H1 (cell line): ENCODE results near the gene TEAD2. TPM values are rescaled to one million over a fixed set of nuclear protein-coding genes. Genes with fewer than 3 reads are reported as not detected.

ENCODE experiments used
- CTCF ChIA-PET: fragments of 300-600 bp; sonication (Branson Sonifier 250); formaldehyde crosslinking; loops from one replicate; lab custom pipeline; 2021; ENCODE audit not compliant: partially characterized antibody; lab: Charles Lee
- POLR2A ChIA-PET: fragments of 300-600 bp; sonication (Branson Sonifier 250); formaldehyde crosslinking; loops from one replicate; lab custom pipeline; 2021; ENCODE audit warnings: inconsistent platforms; ENCODE audit not compliant: partially characterized antibody; lab: Charles Lee
- DNase-seq, 2 experiments: peaks; one replicate each; pipeline versions ENCODE4 v3.0.0 to v3.0.0-alpha.2; 2010 to 2022; ENCODE audit warnings: low spot score in 2 of 2, low read depth in 1 of 2, mixed read lengths in 1 of 2
- FAIRE-seq: peaks from 2 replicates; lab custom pipeline; 2011; peaks lifted over from hg19 to GRCh38; lab: Jason Lieb, UNC
- H2AFZ ChIP-seq: 2 replicates; pipeline ENCODE4 v1.8.1; 2012; ENCODE audit warnings: low read length, inconsistent platforms
- H2AK5ac ChIP-seq: 2 replicates; pipeline ENCODE4 v1.6.1; 2013; ENCODE audit warnings: low read depth, low read length
- H2BK120ac ChIP-seq: replicated peaks from 2 replicates; pipeline ENCODE3; 2013; ENCODE audit warnings: low read depth, low read length, inconsistent platforms
- H2BK12ac ChIP-seq: 2 replicates; pipeline ENCODE4 v1.6.1; 2013; ENCODE audit warnings: low read depth, low read length
- H2BK15ac ChIP-seq: 2 replicates; pipeline ENCODE4 v1.6.1; 2013; ENCODE audit warnings: low read length
- H2BK20ac ChIP-seq: 2 replicates; pipeline ENCODE4 v1.6.1; 2013; ENCODE audit warnings: low read length
- H2BK5ac ChIP-seq: 2 replicates; pipeline ENCODE4 v1.6.1; 2013; ENCODE audit warnings: low read depth, low read length
- H3K14ac ChIP-seq: 2 replicates; pipeline ENCODE4 v1.6.1; 2013; ENCODE audit warnings: inconsistent platforms; ENCODE audit not compliant: insufficient read length
- H3K18ac ChIP-seq: 2 replicates; pipeline ENCODE4 v1.6.1; 2013; ENCODE audit warnings: low read length; ENCODE audit errors: extremely low read depth
- H3K23ac ChIP-seq: 2 replicates; pipeline ENCODE4 v1.6.1; 2013; ENCODE audit warnings: inconsistent platforms; ENCODE audit not compliant: insufficient read length
- H3K23me2 ChIP-seq: 2 replicates; pipeline ENCODE4 v1.6.1; 2013; ENCODE audit warnings: low read depth, low read length
- H3K27ac ChIP-seq: 2 replicates; pipeline ENCODE4 v1.6.1; 2011; ENCODE audit warnings: low read depth, low read length, inconsistent platforms
- H3K27me3 ChIP-seq, 4 experiments: replicated peaks in 1 of 4; 1 replicate in 1 of 4; 2 replicates in 3 of 4; pipeline versions ENCODE4 v1.6.1 to v1.8.1; 2011 to 2013; ENCODE audit warnings: low read length in 3 of 4, mild to moderate bottlenecking in 3 of 4, inconsistent platforms in 2 of 4, mixed read lengths in 2 of 4, moderate library complexity in 1 of 4; ENCODE audit not compliant: control insufficient read depth in 3 of 4, insufficient read depth in 3 of 4; ENCODE audit errors: extremely low read depth in 1 of 4
- H3K36me3 ChIP-seq, 4 experiments: 2 replicates each; pipeline versions ENCODE4 v1.6.1 to v1.8.1; 2011 to 2013; ENCODE audit warnings: mild to moderate bottlenecking in 4 of 4, low read length in 3 of 4, moderate library complexity in 2 of 4, control low read depth in 1 of 4, inconsistent platforms in 1 of 4; ENCODE audit not compliant: insufficient read depth in 4 of 4, control insufficient read depth in 2 of 4
- H3K4ac ChIP-seq: replicated peaks from 2 replicates; pipeline ENCODE3; 2013; ENCODE audit warnings: low read length, low read depth, mixed read lengths, inconsistent platforms; ENCODE audit not compliant: insufficient read length
- H3K4me1 ChIP-seq, 4 experiments: replicated peaks in 1 of 4; 1 replicate in 1 of 4; 2 replicates in 3 of 4; pipeline versions ENCODE4 v1.6.1 to v1.8.1; 2011 to 2013; ENCODE audit warnings: low read length in 3 of 4, inconsistent platforms in 2 of 4, mixed read lengths in 1 of 4; ENCODE audit not compliant: insufficient read depth in 4 of 4, control insufficient read depth in 3 of 4
- H3K4me2 ChIP-seq, 2 experiments: 2 replicates each; pipeline versions ENCODE4 v1.6.1 to v1.8.1; 2011 to 2013; ENCODE audit warnings: low read depth in 2 of 2, low read length in 2 of 2, control low read depth in 1 of 2, inconsistent platforms in 1 of 2, mild to moderate bottlenecking in 1 of 2; ENCODE audit not compliant: insufficient read depth in 1 of 2
- H3K4me3 ChIP-seq, 4 experiments: fragments of 200-600, 300-600 bp in 1 of 4; sonication (generic), shearing (Covaris generic), sonication (Bioruptor Twin) in 1 of 4; 2 replicates each; pipeline versions ENCODE4 v1.5.1 to v1.8.1; 2011 to 2016; ENCODE audit warnings: low read length in 4 of 4, low read depth in 3 of 4, control low read depth in 2 of 4, inconsistent platforms in 2 of 4, mild to moderate bottlenecking in 2 of 4, mixed read lengths in 1 of 4, moderate library complexity in 1 of 4; ENCODE audit not compliant: insufficient read depth in 2 of 4; ENCODE audit errors: extremely low read depth in 1 of 4
- H3K56ac ChIP-seq: replicated peaks from 2 replicates; pipeline ENCODE3; 2013; ENCODE audit warnings: low read depth, mild to moderate bottlenecking, mixed read lengths, low read length, inconsistent platforms; ENCODE audit not compliant: insufficient read length
- H3K79me1 ChIP-seq: 2 replicates; pipeline ENCODE4 v1.6.1; 2013; ENCODE audit warnings: low read depth, low read length, control low read depth
- H3K79me2 ChIP-seq, 2 experiments: 2 replicates each; pipeline versions ENCODE4 v1.6.1 to v1.8.1; 2012 to 2013; ENCODE audit warnings: low read length in 2 of 2, mild to moderate bottlenecking in 2 of 2, inconsistent platforms in 1 of 2; ENCODE audit not compliant: insufficient read depth in 2 of 2, control insufficient read depth in 1 of 2
- H3K9ac ChIP-seq, 4 experiments: replicated peaks in 1 of 4; 1 replicate in 1 of 4; 2 replicates in 3 of 4; pipeline versions ENCODE4 v1.6.1 to v1.8.1; 2011 to 2013; ENCODE audit warnings: low read depth in 3 of 4, low read length in 3 of 4, control low read depth in 2 of 4, mild to moderate bottlenecking in 2 of 4, moderate library complexity in 2 of 4, inconsistent platforms in 1 of 4; ENCODE audit errors: extremely low read depth in 1 of 4
- H3K9me3 ChIP-seq, 2 experiments: 2 replicates each; pipeline versions ENCODE4 v1.6.1 to v1.8.1; 2012 to 2013; ENCODE audit warnings: mild to moderate bottlenecking in 2 of 2, moderate library complexity in 2 of 2, control low read depth in 1 of 2, inconsistent platforms in 1 of 2, low read depth in 1 of 2, low read length in 1 of 2, mixed read lengths in 1 of 2; ENCODE audit not compliant: insufficient read depth in 2 of 2
- H4K20me1 ChIP-seq, 2 experiments: replicated peaks in 1 of 2; 2 replicates each; pipeline versions ENCODE3 to v1.8.1; 2011 to 2013; ENCODE audit warnings: inconsistent platforms in 2 of 2, low read length in 2 of 2, mild to moderate bottlenecking in 1 of 2; ENCODE audit not compliant: insufficient read depth in 2 of 2, control insufficient read depth in 1 of 2
- H4K5ac ChIP-seq: 2 replicates; pipeline ENCODE4 v1.6.1; 2013; ENCODE audit warnings: low read length, low read depth, mixed read lengths, inconsistent platforms; ENCODE audit not compliant: insufficient read length
- H4K8ac ChIP-seq: 2 replicates; pipeline ENCODE4 v1.8.0; 2013; ENCODE audit warnings: mild to moderate bottlenecking, moderate library complexity, low read length, inconsistent platforms; ENCODE audit not compliant: insufficient read depth; ENCODE audit errors: extremely low read depth
- H4K91ac ChIP-seq: replicated peaks from 2 replicates; pipeline ENCODE3; 2013; ENCODE audit warnings: low read length, mixed read lengths, inconsistent platforms; ENCODE audit not compliant: insufficient read length
- HDAC6 ChIP-seq: IDR thresholded peaks from one replicate; pipeline ENCODE4 v1.7.1; 2012; ENCODE audit warnings: low read depth, mild to moderate bottlenecking, inconsistent platforms, low read length, moderate library complexity
- SIN3A ChIP-seq, 2 experiments: IDR thresholded peaks in 1 of 2; conservative IDR thresholded peaks in 1 of 2; 2 replicates each; pipeline ENCODE4 v1.6.1; 2011 to 2012; ENCODE audit warnings: low read length in 2 of 2, improper control_type of control experiment in 1 of 2, low read depth in 1 of 2, mild to moderate bottlenecking in 1 of 2
- SIRT6 ChIP-seq: IDR thresholded peaks from one replicate; pipeline ENCODE4 v1.7.1; 2012; ENCODE audit warnings: low read length, inconsistent platforms
- TAF1 ChIP-seq: IDR thresholded peaks from 2 replicates; pipeline ENCODE4 v1.6.1; 2011; ENCODE audit warnings: mild to moderate bottlenecking, low read depth, low read length
- TCF12 ChIP-seq: IDR thresholded peaks from 2 replicates; pipeline ENCODE4 v1.6.1; 2011; ENCODE audit warnings: low read depth, mild to moderate bottlenecking, low read length
- WGBS, 2 experiments: shearing (Covaris generic) in 1 of 2; methylation state at CpG; one replicate each; pipeline versions ENCODE4 v1.1.6 to v1.1.7; 2013 to 2015; ENCODE audit warnings: low lambda C conversion rate in 2 of 2, mixed read lengths in 2 of 2, inconsistent platforms in 1 of 2, low coverage in 1 of 2, missing lambda C conversion rate in 1 of 2; ENCODE audit not compliant: insufficient replicate concordance in 2 of 2, insufficient coverage in 1 of 2, insufficient read length in 1 of 2; ENCODE audit errors: extremely low coverage in 1 of 2, missing lambda C conversion rate in 1 of 2; 5-methylcytosine and 5-hydroxymethylcytosine counted together
- polyA plus RNA-seq, 7 experiments: library from polyadenylated mRNA; depleted of rRNA in 3 of 7; stranded (reverse) in 5 of 7; unstranded in 2 of 7; fragments of >200 nt in 5 of 7; fragments of 200-250 nt in 2 of 7; gene quantifications; 1 replicate in 5 of 7; 2 replicates in 1 of 7; 4 replicates in 1 of 7; pipeline versions ENCODE4 v1.2.1 to v1.2.3, GENCODE V29; 2011 to 2013; ENCODE audit warnings: missing spikeins in 2 of 7, mixed read lengths in 2 of 7
- total RNA-seq: library from RNA; stranded (reverse); fragmentation: NEBNext Ultra II Directional; extraction: Animal tissue kit (Norgen Biotek cat#: 25700); gene quantifications from 2 replicates; pipeline ENCODE4 v1.2.1, GENCODE V29; 2021

Gene TEAD2
- total and polyA plus RNA-seq, 2 of the 8 experiments (the other 6 are each of a cell fraction or from before 2014, with no cell fraction given), result 87.6 to 146 TPM

DNA sequence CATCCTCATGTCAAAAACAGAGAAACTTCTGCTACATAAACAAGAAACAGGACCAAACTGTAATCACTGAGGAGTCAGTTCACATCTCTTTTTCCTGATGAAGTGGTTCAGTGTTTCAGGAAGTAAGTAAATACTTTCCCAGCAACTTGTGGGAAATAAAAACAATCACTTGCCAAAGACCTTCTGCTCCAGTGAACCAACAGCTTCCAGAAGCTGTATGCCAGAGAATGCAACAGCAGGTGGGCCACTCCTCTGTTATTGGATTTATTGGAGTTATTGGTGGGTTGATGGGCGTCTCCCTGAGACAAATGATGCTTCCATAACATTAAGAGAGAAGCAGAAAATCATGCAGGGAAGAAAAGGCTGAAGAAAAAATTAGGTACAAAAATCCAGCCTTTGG, 47.1 kb downstream of the TEAD2 start:
- Histone ChIP-seq H4K91ac (no peak overlapping the region), H2AK5ac (no peak overlapping the region), H3K4ac (no peak overlapping the region), H3K23me2 (no peaks in the 10 kb centered on the region), H3K4me3 (no peak overlapping the region), H3K79me2 (no peaks in the 10 kb centered on the region), H3K36me3 (no peaks in the 10 kb centered on the region; a peak in 2 of 8 replicates), H3K79me1 (no peaks in the 10 kb centered on the region)
- POLR2A ChIA-PET, result no interaction called here
- no peak for TF ChIP-seq HDAC6
- TF ChIP-seq TCF12, result no peak
- TF ChIP-seq SIRT6, result no peak
- no peak for TF ChIP-seq TAF1
- TF ChIP-seq SIN3A (conservative IDR thresholded peaks at IDR 0.05 in 1 of 2, IDR thresholded peaks at IDR 0.05 in 1 of 2; ENCODE audit: low read depth in 1 of 2, low read length in 2 of 2), result no peak
- TF ChIP-seq, all 59 proteins: peak for 0
- no peak overlapping the region for H3K23ac ChIP-seq
- no peak overlapping the region for H2BK15ac ChIP-seq
- no peak overlapping the region for H3K9ac ChIP-seq
- no peak overlapping the region for H3K14ac ChIP-seq
- FAIRE-seq (no peak), DNase-seq (no peak)
- no peak overlapping the region for H3K4me2 ChIP-seq
- CTCF ChIA-PET, result interaction anchor here (1.0 to 1.6 kb wide), 3 partner anchors 13 to 14 kb away, joined by 4 to 8 read pairs (median 6); no protein-coding TSS in a partner anchor
- H3K4me1 ChIP-seq, result no peaks in the 10 kb centered on the region
- no peak overlapping the region for H2BK5ac ChIP-seq
- no peak overlapping the region for H2AFZ ChIP-seq
- H4K20me1 ChIP-seq, result no peaks in the 10 kb centered on the region
- H3K27me3 ChIP-seq, result no peaks in the 10 kb centered on the region
- no peak overlapping the region for H3K27ac ChIP-seq
- H2BK120ac ChIP-seq, result no peak overlapping the region
- H3K9me3 ChIP-seq, result peaks cover 0 to 9% of the 10 kb centered on the region in 2 experiments; a peak in 1 of 4 replicates
- H3K56ac ChIP-seq, result no peak overlapping the region
- H3K18ac ChIP-seq, result no peak overlapping the region
- no peak overlapping the region for H2BK20ac ChIP-seq
- H4K5ac ChIP-seq, result no peak overlapping the region
- H2BK12ac ChIP-seq, result no peak overlapping the region
- no peak overlapping the region for H4K8ac ChIP-seq
- 71% methylated on average over 1 of the region's 1 CpG; no CpG with 5 or more reads in 1 of the 2 experiments for WGBS, 2 experiments
